ENCODE data around the gene RPL31.

RPL31 gene

GRCh38 chr2:100957996-100958653 is 44.0 kb upstream of the RPL31 start:
- no peaks in the 10 kb centered on the region for H4K20me1 ChIP-seq (ENCODE audit: insufficient read depth, low read length)
- TF ChIP-seq EZH2 (IDR thresholded peaks at IDR 0.05; ENCODE audit: borderline replicate concordance, low read depth, low read length, severe bottlenecking) (no peak), CTCF (IDR thresholded peaks at IDR 0.05; ENCODE audit: borderline replicate concordance, extremely low read depth, low read length, poor library complexity, severe bottlenecking) (no peak)
- no peak for ATAC-seq (ENCODE audit: insufficient read depth, low read depth)
- no peaks in the 10 kb centered on the region for H3K79me2 ChIP-seq (ENCODE audit: insufficient read depth, low read length)
- no peak for DNase-seq
- H3K27me3 ChIP-seq (ENCODE audit: insufficient read depth, low read length, poor library complexity): no peaks in the 10 kb centered on the region
- no peaks in the 10 kb centered on the region for H3K9me3 ChIP-seq (ENCODE audit: insufficient read depth, low read length, severe bottlenecking)
- H3K4me3 ChIP-seq (ENCODE audit: low read depth in 1 of 2, low read length in 2 of 2): no peak overlapping the region
- no peak overlapping the region for H3K9ac ChIP-seq (ENCODE audit: low read depth, low read length)
- no peak overlapping the region for H3K4me2 ChIP-seq (ENCODE audit: insufficient read depth, low read length)
- no peak overlapping the region for H2AFZ ChIP-seq (ENCODE audit: low read depth, low read length)
- H3K27ac ChIP-seq (ENCODE audit: low read length): no peak overlapping the region
- H3K36me3 ChIP-seq (ENCODE audit: insufficient read depth, low read length): no peaks in the 10 kb centered on the region
- no peaks in the 10 kb centered on the region for H3K4me1 ChIP-seq (ENCODE audit: insufficient read depth, low read length)

- H3K4me1 ChIP-seq (ENCODE audit: insufficient read depth, low read length): no peaks in the 10 kb centered on the region
- no peak overlapping the region for H3K27ac ChIP-seq (ENCODE audit: low read length)
- H4K20me1 ChIP-seq (ENCODE audit: insufficient read depth, low read length): no peaks in the 10 kb centered on the region
- DNase-seq: no peak
- no peak overlapping the region for H3K4me3 ChIP-seq (ENCODE audit: low read depth in 1 of 2, low read length in 2 of 2)
- H3K9ac ChIP-seq (ENCODE audit: low read depth, low read length): no peak overlapping the region
- H3K4me2 ChIP-seq (ENCODE audit: insufficient read depth, low read length): no peak overlapping the region
- no peaks in the 10 kb centered on the region for H3K9me3 ChIP-seq (ENCODE audit: insufficient read depth, low read length, severe bottlenecking)
- H3K27me3 ChIP-seq (ENCODE audit: insufficient read depth, low read length, poor library complexity): no peaks in the 10 kb centered on the region
- no peak for ATAC-seq (ENCODE audit: insufficient read depth, low read depth)
- no peaks in the 10 kb centered on the region for H3K79me2 ChIP-seq (ENCODE audit: insufficient read depth, low read length)
- no peaks in the 10 kb centered on the region for H3K36me3 ChIP-seq (ENCODE audit: insufficient read depth, low read length)
- H2AFZ ChIP-seq (ENCODE audit: low read depth, low read length): no peak overlapping the region
- TF ChIP-seq CTCF (IDR thresholded peaks at IDR 0.05; ENCODE audit: borderline replicate concordance, extremely low read depth, low read length, poor library complexity, severe bottlenecking) (no peak), EZH2 (IDR thresholded peaks at IDR 0.05; ENCODE audit: borderline replicate concordance, low read depth, low read length, severe bottlenecking) (no peak)
Observed at GRCh38 chr2:100959225-100959880, 42.7 kb upstream of the RPL31 start.

GRCh38 chr2:100960688-100961087 is 41.4 kb upstream of the RPL31 start:
- no peaks in the 10 kb centered on the region for H3K4me1 ChIP-seq (ENCODE audit: insufficient read depth, low read length)
- H3K4me3 ChIP-seq (ENCODE audit: low read depth in 1 of 2, low read length in 2 of 2): no peak overlapping the region
- no peak overlapping the region for H3K9ac ChIP-seq (ENCODE audit: low read depth, low read length)
- H3K27ac ChIP-seq (ENCODE audit: low read length): no peak overlapping the region
- H3K27me3 ChIP-seq (ENCODE audit: insufficient read depth, low read length, poor library complexity): no peaks in the 10 kb centered on the region
- H4K20me1 ChIP-seq (ENCODE audit: insufficient read depth, low read length): no peaks in the 10 kb centered on the region
- no peak overlapping the region for H2AFZ ChIP-seq (ENCODE audit: low read depth, low read length)
- H3K79me2 ChIP-seq (ENCODE audit: insufficient read depth, low read length): no peaks in the 10 kb centered on the region
- H3K4me2 ChIP-seq (ENCODE audit: insufficient read depth, low read length): no peak overlapping the region
- H3K9me3 ChIP-seq (ENCODE audit: insufficient read depth, low read length, severe bottlenecking): no peaks in the 10 kb centered on the region
- DNase-seq: no peak
- H3K36me3 ChIP-seq (ENCODE audit: insufficient read depth, low read length): no peaks in the 10 kb centered on the region
- ATAC-seq (ENCODE audit: insufficient read depth, low read depth): no peak
- TF ChIP-seq CTCF (IDR thresholded peaks at IDR 0.05; ENCODE audit: borderline replicate concordance, extremely low read depth, low read length, poor library complexity, severe bottlenecking): no peak
- TF ChIP-seq EZH2 (IDR thresholded peaks at IDR 0.05; ENCODE audit: borderline replicate concordance, low read depth, low read length, severe bottlenecking): no peak
